GM21717 (cell line): ENCODE data around the gene TAS2R3.
"Not testable (repeated sequence)": the region's sequence is repeated elsewhere in the genome, so short reads cannot be mapped to it uniquely, and the experiment has no call there.

ENCODE experiments used
- ATAC-seq: cut with Tn5 transposase; IDR thresholded peaks from one replicate; pipeline ENCODE4 v1.9.1; 2021; ENCODE audit warnings: mild to moderate bottlenecking, moderate library complexity; ENCODE audit not compliant: unreplicated experiment

The TAS2R3 gene

GRCh38 chr7:141763797-141764196 is at the start of gene TAS2R3:
TAS2R3 (plus strand) TSS chr7:141764097; CDS start chr7:141764159, 62 bp downstream.
- no peak for ATAC-seq

- no peak for ATAC-seq
Measured at GRCh38 chr7:141714571-141714970, 49.3 kb upstream of the TAS2R3 start.

- ATAC-seq = no peak
Measured at GRCh38 chr7:141715018-141715417, 48.9 kb upstream of the TAS2R3 start.

DNA sequence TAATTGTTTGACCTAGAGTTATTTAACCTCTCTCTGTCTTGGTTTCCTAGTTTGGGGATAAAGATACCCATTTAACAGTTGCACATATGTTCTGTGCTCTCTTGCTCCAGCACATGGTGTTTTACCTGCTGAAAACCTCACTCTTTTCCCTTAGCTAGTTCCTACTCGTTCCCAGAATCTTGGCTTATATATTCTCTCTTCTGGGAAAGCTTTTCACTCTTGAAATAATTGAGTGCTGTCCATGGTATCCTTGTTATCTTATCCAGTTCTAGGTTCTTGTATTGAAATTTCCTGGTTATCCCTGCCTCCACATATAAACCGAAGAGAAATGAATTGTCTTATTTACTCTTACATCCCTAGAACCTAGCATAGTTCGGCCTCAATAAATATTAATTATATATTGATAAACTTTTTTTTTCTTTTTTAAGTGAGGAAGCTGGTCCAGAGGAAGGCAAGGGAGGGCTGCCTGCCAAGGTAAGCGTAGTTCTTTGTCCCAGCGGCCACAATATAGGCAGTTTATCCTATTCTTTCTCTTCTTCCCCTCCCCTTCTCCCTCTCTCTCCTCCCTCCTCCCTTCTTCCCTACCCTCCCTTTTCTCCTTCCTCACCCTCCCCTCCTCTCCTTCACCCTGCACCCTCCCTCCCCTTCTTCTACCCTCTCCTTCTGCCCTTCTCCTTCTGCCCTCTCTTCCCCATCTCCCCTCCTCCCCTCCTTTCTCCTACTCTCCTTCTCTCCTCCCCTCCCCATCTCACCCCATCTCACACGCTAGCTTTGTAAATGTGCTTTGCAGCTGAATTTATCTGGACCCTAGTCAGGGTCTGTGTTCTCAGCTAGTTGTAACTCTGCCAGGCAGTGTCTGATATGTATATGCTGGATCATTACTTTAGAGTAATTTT is 47.9 kb upstream of the TAS2R3 start:
- ATAC-seq = no peak

GRCh38 chr7:141717450-141717849 is 46.4 kb upstream of the TAS2R3 start:
- ATAC-seq = no peak

DNA sequence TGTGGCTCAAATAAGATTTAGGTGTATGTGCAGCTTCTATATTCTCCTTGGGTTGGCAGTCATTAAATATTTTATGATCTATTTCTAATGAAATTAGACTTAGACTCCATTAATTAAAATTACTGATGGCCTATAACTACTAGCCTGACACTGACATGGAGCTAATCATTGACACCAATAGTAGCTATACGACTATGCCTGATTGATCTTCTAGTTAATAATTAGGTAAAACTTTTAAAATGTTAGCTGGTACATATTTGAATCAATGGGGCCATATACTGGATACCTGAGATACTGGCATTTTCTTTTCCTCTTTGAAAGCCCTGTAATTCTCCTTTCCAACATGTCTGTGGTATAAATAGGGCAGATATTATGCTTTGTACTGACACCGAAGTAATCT is 41.4 kb upstream of the TAS2R3 start:
- ATAC-seq = no peak

DNA sequence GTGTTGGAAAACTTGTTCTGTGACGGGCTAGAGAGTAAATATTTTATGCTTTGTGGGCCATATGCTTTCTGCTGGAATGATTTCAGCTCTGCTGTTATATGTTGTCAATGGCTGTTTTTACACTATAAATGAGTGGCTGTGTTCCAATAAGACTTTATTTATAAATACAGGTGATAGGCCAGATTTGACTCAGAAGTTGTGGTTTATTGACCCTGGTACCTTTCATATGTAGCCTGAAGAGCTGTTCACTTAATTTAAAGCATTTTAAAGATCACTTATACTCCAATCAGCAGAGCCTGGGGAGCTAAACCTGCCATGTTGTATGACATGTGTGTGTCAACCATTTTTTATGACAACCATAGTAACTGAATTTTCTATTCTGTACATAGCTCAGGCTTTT is 34.9 kb upstream of the TAS2R3 start:
- ATAC-seq = no peak

GRCh38 chr7:141731476-141732149 is 32.3 kb upstream of the TAS2R3 start:
- ATAC-seq = no peak

- ATAC-seq = no peak
Measured at GRCh38 chr7:141737118-141737835, 26.6 kb upstream of the TAS2R3 start.

DNA sequence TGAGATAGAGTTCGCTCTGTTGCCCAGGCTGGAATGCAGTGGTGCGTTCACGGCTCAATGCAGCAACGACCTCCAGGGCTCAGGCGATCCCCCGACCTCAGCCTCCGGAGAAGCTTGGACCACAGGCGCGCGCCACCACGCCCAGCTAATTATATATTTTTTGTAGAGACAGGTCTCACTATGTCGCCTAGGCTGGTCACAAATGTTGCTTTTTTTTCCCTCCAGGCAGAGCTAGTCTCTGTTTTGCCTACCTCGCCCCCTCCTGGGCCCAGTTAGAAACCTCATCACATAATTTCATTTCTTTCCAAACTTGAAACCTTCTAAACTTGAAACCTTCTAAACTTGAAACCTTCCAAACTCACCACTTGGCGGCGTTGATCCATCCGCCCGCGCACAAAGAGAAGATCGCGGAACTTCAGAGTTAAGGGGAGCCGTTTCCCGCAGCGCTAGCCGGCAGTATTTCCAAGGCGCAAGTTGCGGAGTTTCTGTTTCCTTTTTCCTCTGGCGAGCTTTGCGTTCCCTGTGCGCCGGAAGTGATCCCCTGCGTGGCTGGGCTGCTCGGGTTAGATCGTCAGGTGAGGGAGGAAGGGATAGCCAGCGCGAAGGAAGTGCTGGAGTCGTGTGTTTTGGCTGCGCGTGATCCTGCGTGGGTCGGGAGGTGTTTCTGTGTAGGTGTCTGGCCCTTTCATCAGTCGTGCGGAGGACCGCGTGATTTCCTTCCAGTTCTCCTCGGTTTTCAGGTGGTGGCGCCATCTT is 25.9 kb upstream of the TAS2R3 start, which contains the start of gene SSBP1:
Gene SSBP1 (plus strand): TSS at position 523 of the 756 bp plus-strand sequence. CDS start 809 bp downstream, outside the sequence.
- peak; percentile 92 for ATAC-seq

- no peak for ATAC-seq
Measured at GRCh38 chr7:141738592-141739013, 25.3 kb upstream of the TAS2R3 start.

- ATAC-seq = no peak
Measured at GRCh38 chr7:141739250-141739649, 24.6 kb upstream of the TAS2R3 start.

GRCh38 chr7:141742229-141742628 is 21.7 kb upstream of the TAS2R3 start:
- no peak for ATAC-seq

GRCh38 chr7:141744131-141744530 is 19.8 kb upstream of the TAS2R3 start:
- ATAC-seq = no peak

DNA sequence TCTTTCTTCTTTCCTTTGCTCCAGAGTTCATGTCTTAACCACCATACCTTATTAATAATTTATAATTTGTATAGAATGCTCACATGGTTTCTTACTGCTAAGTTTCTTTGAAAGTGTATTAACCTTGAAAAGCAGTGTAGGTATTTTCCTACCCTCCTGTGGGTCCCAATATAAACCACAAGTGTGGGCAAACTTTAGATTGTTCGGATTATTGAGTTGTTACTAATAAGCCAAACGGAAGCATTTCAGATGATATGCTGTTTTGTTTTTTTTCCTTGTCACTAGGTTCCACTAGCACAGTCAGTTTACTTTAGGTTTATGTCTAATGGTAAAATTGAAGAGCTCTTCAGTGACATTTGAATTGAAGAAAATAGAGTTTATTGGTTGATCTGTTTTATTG is 15.5 kb upstream of the TAS2R3 start:
- no peak for ATAC-seq

DNA sequence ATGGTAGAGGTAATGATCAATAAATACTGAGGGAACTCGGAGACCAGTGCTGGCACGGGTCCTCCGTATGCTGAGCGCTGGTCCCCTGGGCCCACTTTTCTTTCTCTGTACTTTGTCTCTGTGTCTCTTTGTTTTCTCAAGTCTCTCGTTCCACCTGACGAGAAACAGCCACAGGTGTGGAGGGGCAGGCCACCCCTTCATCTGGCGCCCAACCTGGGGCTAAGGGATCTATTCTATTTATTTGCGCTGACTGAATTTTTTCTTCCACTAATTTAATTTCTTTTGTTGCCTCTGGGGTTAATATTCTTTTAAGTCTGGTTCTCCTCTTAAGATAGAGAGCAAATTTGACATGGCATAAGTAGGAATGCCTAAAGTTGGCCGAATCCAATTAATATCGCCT is 12.0 kb upstream of the TAS2R3 start:
- ATAC-seq = not testable (repeated sequence)

DNA sequence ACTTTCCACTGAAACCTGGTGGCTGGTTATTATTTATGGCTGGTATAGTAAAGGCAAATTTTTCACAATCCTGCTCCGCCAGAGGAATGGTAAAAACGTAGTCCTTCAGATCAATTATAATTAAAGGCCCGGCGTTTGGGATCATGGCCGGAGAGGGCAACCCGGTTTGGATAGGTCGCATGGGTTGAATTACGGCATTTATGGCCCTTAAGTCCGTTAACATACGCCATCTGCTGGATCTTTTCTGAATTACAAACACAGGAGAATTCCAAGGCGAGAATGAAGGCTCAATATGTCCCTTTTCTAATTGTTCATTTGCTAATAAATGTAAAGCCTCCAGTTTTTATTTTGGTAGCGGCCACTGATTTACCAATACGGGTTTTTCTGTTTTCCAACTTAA is 11.3 kb upstream of the TAS2R3 start:
- ATAC-seq = no peak

- no peak for ATAC-seq
Measured at GRCh38 chr7:141754939-141755338, 9.0 kb upstream of the TAS2R3 start.

- ATAC-seq = not testable (repeated sequence)
Measured at GRCh38 chr7:141770083-141770583, 6.2 kb downstream of the TAS2R3 start.

- no peak for ATAC-seq
Measured at GRCh38 chr7:141776374-141776773, 12.5 kb downstream of the TAS2R3 start, which contains the start of gene TAS2R4. TAS2R4 (plus strand) TSS chr7:141776674; CDS start chr7:141778489, 1,815 bp downstream.
